IMR-90 (cell line): ENCODE results near the gene RASGRF1. TPM values are rescaled to one million over a fixed set of nuclear protein-coding genes. Genes with fewer than 3 reads are reported as not detected.

ENCODE experiments used
- ATAC-seq: fragments of 200-7000 bp; cut with Tn5 transposase; 2 replicates; pipeline ENCODE4 v1.9.1; 2020; ENCODE audit warnings: low read depth, mild to moderate bottlenecking, moderate library complexity
- BruUV-seq: library from RNA; stranded (reverse); fragments of 400-500 nt; replicated peaks from 2 replicates; lab custom pipeline; 2021; lab: Mats Ljungman, UMichigan
- CTCF ChIA-PET: fragments of 300-600 bp; formaldehyde crosslinking; extraction: SDS; loops from one replicate; lab custom pipeline; 2021; ENCODE audit warnings: antibody characterized with exemption; lab: Yijun Ruan, JAX
- POLR2A ChIA-PET: fragments of 300-600 bp; sonication (Branson Sonifier 250); formaldehyde crosslinking; loops from one replicate; lab custom pipeline; 2022; ENCODE audit warnings: antibody characterized with exemption; ENCODE audit not compliant: unreplicated experiment; lab: Charles Lee
- DNase-seq: peaks from one replicate; pipeline ENCODE4 v3.0.0; 2013
- H2AFZ ChIP-seq: replicated peaks from 2 replicates; pipeline ENCODE3; 2013; ENCODE audit warnings: low read length, mild to moderate bottlenecking; ENCODE audit not compliant: poor library complexity
- H2AK5ac ChIP-seq: 2 replicates; pipeline ENCODE4 v1.6.1; 2013; ENCODE audit warnings: low read depth, low read length, inconsistent platforms
- H2AK9ac ChIP-seq: replicated peaks from 2 replicates; pipeline ENCODE3; 2013; ENCODE audit warnings: mild to moderate bottlenecking, low read depth, low read length, moderate library complexity; ENCODE audit not compliant: poor library complexity
- H2BK120ac ChIP-seq: 2 replicates; pipeline ENCODE4 v1.6.1; 2013; ENCODE audit warnings: low read depth, low read length, inconsistent platforms
- H2BK15ac ChIP-seq: 3 replicates; pipeline ENCODE4 v1.6.1; 2013; ENCODE audit warnings: low read depth, low read length, inconsistent platforms
- H2BK20ac ChIP-seq: 2 replicates; pipeline ENCODE4 v1.6.1; 2013; ENCODE audit warnings: low read depth, mild to moderate bottlenecking, inconsistent platforms, low read length, moderate library complexity
- H2BK5ac ChIP-seq: 2 replicates; pipeline ENCODE4 v1.6.1; 2013; ENCODE audit warnings: mild to moderate bottlenecking, low read depth, low read length, inconsistent platforms; ENCODE audit not compliant: poor library complexity, severe bottlenecking
- H3K14ac ChIP-seq: replicated peaks from 2 replicates; pipeline ENCODE4 v1.6.1; 2013; ENCODE audit warnings: low read depth, low read length, inconsistent platforms
- H3K18ac ChIP-seq: 2 replicates; pipeline ENCODE4 v1.6.1; 2013; ENCODE audit warnings: low read depth, low read length, control low read depth
- H3K23ac ChIP-seq: 2 replicates; pipeline ENCODE4 v1.6.1; 2013; ENCODE audit warnings: low read depth, low read length, inconsistent platforms
- H3K27ac ChIP-seq: 2 replicates; pipeline ENCODE4 v1.5.1; 2013; ENCODE audit warnings: mild to moderate bottlenecking, control low read depth, low read length; ENCODE audit not compliant: insufficient read depth
- H3K27me3 ChIP-seq: 2 replicates; pipeline ENCODE4 v1.6.1; 2013; ENCODE audit warnings: low read length; ENCODE audit not compliant: control insufficient read depth, insufficient read depth
- H3K36me3 ChIP-seq: 2 replicates; pipeline ENCODE4 v1.6.1; 2013; ENCODE audit warnings: low read length, mixed read lengths; ENCODE audit not compliant: control insufficient read depth, insufficient read depth
- H3K4ac ChIP-seq: 2 replicates; pipeline ENCODE4 v1.6.1; 2013; ENCODE audit warnings: low read depth, low read length, inconsistent platforms
- H3K4me1 ChIP-seq: 2 replicates; pipeline ENCODE4 v1.6.1; 2013; ENCODE audit warnings: low read length, mixed read lengths; ENCODE audit not compliant: control insufficient read depth, insufficient read depth
- H3K4me2 ChIP-seq: 2 replicates; pipeline ENCODE4 v1.6.1; 2013; ENCODE audit warnings: low read depth, mild to moderate bottlenecking, control low read depth, low read length, moderate library complexity
- H3K4me3 ChIP-seq: 2 replicates; pipeline ENCODE4 v1.5.1; 2013; ENCODE audit warnings: low read depth, mild to moderate bottlenecking, control low read depth, low read length, moderate library complexity; ENCODE audit not compliant: insufficient read depth
- H3K56ac ChIP-seq: 2 replicates; pipeline ENCODE4 v1.6.1; 2013; ENCODE audit warnings: low read length, inconsistent platforms; ENCODE audit not compliant: insufficient read depth; ENCODE audit errors: extremely low read depth
- H3K79me1 ChIP-seq, 2 experiments: 2 replicates each; pipeline ENCODE4 v1.6.1; 2013; ENCODE audit warnings: low read length in 2 of 2, inconsistent platforms in 1 of 2, low read depth in 1 of 2
- H3K9ac ChIP-seq: 2 replicates; pipeline ENCODE4 v1.6.1; 2013; ENCODE audit warnings: low read depth, low read length, control low read depth
- H3K9me1 ChIP-seq: 2 replicates; pipeline ENCODE4 v1.6.1; 2013; ENCODE audit warnings: low read length, inconsistent platforms; ENCODE audit not compliant: insufficient read depth
- H3K9me3 ChIP-seq: 2 replicates; pipeline ENCODE4 v1.6.1; 2013; ENCODE audit warnings: low read length; ENCODE audit not compliant: control insufficient read depth, insufficient read depth
- H4K20me1 ChIP-seq: 2 replicates; pipeline ENCODE4 v1.6.1; 2013; ENCODE audit warnings: low read length, inconsistent platforms; ENCODE audit not compliant: insufficient read depth
- H4K5ac ChIP-seq: 2 replicates; pipeline ENCODE4 v1.6.1; 2013; ENCODE audit warnings: mild to moderate bottlenecking, low read depth, low read length, control low read depth
- H4K8ac ChIP-seq, 2 experiments: 2 replicates each; pipeline ENCODE4 v1.6.1; 2013; ENCODE audit warnings: low read depth in 2 of 2, low read length in 2 of 2, control low read depth in 1 of 2, inconsistent platforms in 1 of 2
- H4K91ac ChIP-seq: 2 replicates; pipeline ENCODE4 v1.6.1; 2013; ENCODE audit warnings: low read depth, low read length, inconsistent platforms; ENCODE audit not compliant: insufficient read depth
- CEBPB ChIP-seq: IDR thresholded peaks from 2 replicates; pipeline ENCODE4 v1.6.1; 2012; ENCODE audit warnings: low read depth, low read length, improper control_type of control experiment
- ELK1 ChIP-seq: fragments of 150-350 bp; IDR thresholded peaks from 2 replicates; pipeline ENCODE4 v1.6.1; 2016; ENCODE audit warnings: low read depth, mild to moderate bottlenecking, low read length, moderate library complexity, borderline replicate concordance
- FOS ChIP-seq: fragments of 150-350 bp; IDR thresholded peaks from 2 replicates; pipeline ENCODE4 v1.6.1; 2016; ENCODE audit warnings: low read depth, low read length
- MAFK ChIP-seq: IDR thresholded peaks from 2 replicates; pipeline ENCODE4 v1.6.1; 2012; ENCODE audit warnings: low read depth, low read length, improper control_type of control experiment
- MXI1 ChIP-seq: IDR thresholded peaks from 2 replicates; pipeline ENCODE4 v1.6.1; 2012; ENCODE audit warnings: low read depth, mild to moderate bottlenecking, low read length, moderate library complexity, borderline replicate concordance
- NFE2L2 ChIP-seq: fragments of 150-350 bp; IDR thresholded peaks from 2 replicates; pipeline ENCODE4 v1.6.1; 2016; ENCODE audit warnings: low read depth, mild to moderate bottlenecking, low read length
- POLR2A ChIP-seq: IDR thresholded peaks from 2 replicates; pipeline ENCODE4 v1.6.1; 2012; ENCODE audit warnings: mild to moderate bottlenecking, low read depth, low read length
- RFX5 ChIP-seq: IDR thresholded peaks from 2 replicates; pipeline ENCODE4 v1.8.0; 2012; ENCODE audit warnings: low read depth, mild to moderate bottlenecking, low read length, moderate library complexity
- USF2 ChIP-seq: fragments of 150-350 bp; IDR thresholded peaks from 2 replicates; pipeline ENCODE4 v1.6.1; 2017; ENCODE audit warnings: mild to moderate bottlenecking, antibody characterized with exemption, low read length, low read depth
- WGBS, 2 experiments: methylation state at CpG; one replicate each; pipeline versions ENCODE4 v1.1.5 to v1.1.7; 2013; ENCODE audit warnings: missing lambda C conversion rate in 2 of 2; ENCODE audit not compliant: insufficient read length in 1 of 2; ENCODE audit errors: extremely low coverage in 2 of 2; 5-methylcytosine and 5-hydroxymethylcytosine counted together
- dilution Hi-C: fragments of 300-500 bp; cut with HindIII; formaldehyde crosslinking; loops from one replicate; pipeline ENCODE4 v1.14.3; 2018; ENCODE audit warnings: low sequenced_read_pairs; ENCODE audit not compliant: unreplicated experiment
- in situ Hi-C: fragments of 300-500 bp; cut with MboI; formaldehyde crosslinking; loops from 3 replicates; pipeline ENCODE4 v1.14.3; 2019; ENCODE audit warnings: low sequenced_read_pairs, inconsistent platforms, mixed read lengths
- intact Hi-C: fragments of 100-400 bp; cut with micrococcal nuclease; formaldehyde crosslinking; loops from 2 replicates; pipeline ENCODE4 v1.10.0; 2022
- polyA plus RNA-seq, 3 experiments: library from polyadenylated mRNA; depleted of rRNA; stranded (reverse); fragments of >200 nt; gene quantifications; 2 replicates each; pipeline ENCODE4 v1.2.3, GENCODE V29; 2012; ENCODE audit warnings: low replicate concordance in 1 of 3
- total RNA-seq: library from RNA; depleted of rRNA; stranded (reverse); fragments of >200 nt; gene quantifications from 2 replicates; pipeline ENCODE4 v1.2.3, GENCODE V29; 2012

RASGRF1 gene
- total and polyA plus RNA-seq, 2 of the 4 experiments (the other 2 are of a cell fraction) = under 0.01 to 0.15 TPM

GRCh38 chr15:78923015-78923414 lies 167.6 kb downstream of the RASGRF1 start:
- in situ Hi-C loops (no loop called here), dilution Hi-C loops (no loop called here), intact Hi-C loops (no loop called here)
- H2AK9ac ChIP-seq = no peak overlapping the region
- no peak overlapping the region for H3K23ac ChIP-seq
- peaks cover under 1 to 11% of the 10 kb centered on the region in 2 experiments; a peak in 3 of 4 replicates for H3K79me1 ChIP-seq
- ChIA-PET POLR2A (no interaction called here), CTCF (no interaction called here)
- no peaks in the 10 kb centered on the region for H3K27me3 ChIP-seq
- DNase-seq = no peak
- no peaks in the 10 kb centered on the region for H3K9me3 ChIP-seq
- H3K36me3 ChIP-seq = peaks cover 51% of the 10 kb centered on the region
- no peak overlapping the region for H3K4me3 ChIP-seq
- H4K5ac ChIP-seq = no peak overlapping the region
- peaks cover 19% of the 10 kb centered on the region for H3K9me1 ChIP-seq
- H3K56ac ChIP-seq = no peak overlapping the region
- no CpG with 5 or more reads among the region's 7 CpGs for WGBS, 2 experiments
- no peak overlapping the region for H2BK5ac ChIP-seq
- H3K9ac ChIP-seq = no peak overlapping the region
- H2BK20ac ChIP-seq = no peak overlapping the region
- H2BK120ac ChIP-seq = no peak overlapping the region
- ATAC-seq = no peak
- H3K27ac ChIP-seq = no peak overlapping the region
- peaks cover 10% of the 10 kb centered on the region; the same call in 1 of the 2 replicates for H4K20me1 ChIP-seq
- no peak overlapping the region for H4K8ac ChIP-seq
- no TSS peak for BruUV-seq
- H3K4ac ChIP-seq = no peak overlapping the region
- H2AK5ac ChIP-seq = no peak overlapping the region
- no peak overlapping the region for H3K14ac ChIP-seq
- H3K18ac ChIP-seq = no peak overlapping the region
- H3K4me2 ChIP-seq = no peak overlapping the region
- no peak overlapping the region for H2AFZ ChIP-seq
- no peak for TF ChIP-seq POLR2A
- no peak for TF ChIP-seq NFE2L2
- no peak for TF ChIP-seq ELK1
- TF ChIP-seq RFX5 = no peak
- no peak for TF ChIP-seq MAFK
- no peak for TF ChIP-seq CEBPB
- TF ChIP-seq MXI1 = no peak
- no peak for TF ChIP-seq USF2
- no peak for TF ChIP-seq FOS
- H3K4me1 ChIP-seq = no peaks in the 10 kb centered on the region
- H2BK15ac ChIP-seq = no peak overlapping the region
- no peak overlapping the region for H4K91ac ChIP-seq
